B cell (primary cell): Measurements from ENCODE around the gene DCST2.

ENCODE experiments used
- EZH2 ChIP-seq: IDR thresholded peaks from 2 replicates; pipeline ENCODE4 v1.6.1; 2012; ENCODE audit warnings: borderline replicate concordance, low read depth, mild to moderate bottlenecking, moderate library complexity, low read length; ENCODE audit not compliant: insufficient read depth, poor library complexity, severe bottlenecking
- TF ChIP-seq, protein P1 (sequence below): fragments of 200-600 bp; IDR thresholded peaks from one replicate; pipeline ENCODE4 v1.8.0; 2022; ENCODE audit warnings: antibody characterized with exemption, mild to moderate bottlenecking

DNA sequence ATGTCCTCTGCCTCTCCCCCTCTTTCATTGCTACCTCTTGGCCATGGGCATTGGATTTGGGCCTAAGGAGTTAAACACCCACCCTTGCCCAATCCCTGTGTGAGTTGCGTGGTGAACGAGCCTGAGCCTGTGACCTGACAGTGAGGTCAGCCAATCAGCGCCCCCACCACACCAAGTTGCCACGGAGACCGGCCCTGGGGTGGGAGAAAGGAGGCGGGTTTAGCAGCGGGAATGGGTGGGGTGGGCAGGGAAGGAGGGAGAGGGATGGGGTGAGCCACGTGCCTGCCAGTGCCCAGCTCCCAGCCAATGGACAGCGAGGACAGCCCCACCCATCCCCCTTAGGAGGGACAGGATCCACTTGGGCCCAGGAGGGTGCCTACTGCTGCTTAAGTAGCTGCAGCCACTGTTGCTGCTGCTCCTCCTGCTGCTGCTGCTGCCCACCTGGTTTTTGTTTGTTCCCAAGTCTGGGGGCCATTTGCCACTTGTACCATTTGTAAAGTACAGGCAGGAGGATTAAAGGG lies 21.5 kb downstream of the DCST2 start:
- TF ChIP-seq, protein P1, sequence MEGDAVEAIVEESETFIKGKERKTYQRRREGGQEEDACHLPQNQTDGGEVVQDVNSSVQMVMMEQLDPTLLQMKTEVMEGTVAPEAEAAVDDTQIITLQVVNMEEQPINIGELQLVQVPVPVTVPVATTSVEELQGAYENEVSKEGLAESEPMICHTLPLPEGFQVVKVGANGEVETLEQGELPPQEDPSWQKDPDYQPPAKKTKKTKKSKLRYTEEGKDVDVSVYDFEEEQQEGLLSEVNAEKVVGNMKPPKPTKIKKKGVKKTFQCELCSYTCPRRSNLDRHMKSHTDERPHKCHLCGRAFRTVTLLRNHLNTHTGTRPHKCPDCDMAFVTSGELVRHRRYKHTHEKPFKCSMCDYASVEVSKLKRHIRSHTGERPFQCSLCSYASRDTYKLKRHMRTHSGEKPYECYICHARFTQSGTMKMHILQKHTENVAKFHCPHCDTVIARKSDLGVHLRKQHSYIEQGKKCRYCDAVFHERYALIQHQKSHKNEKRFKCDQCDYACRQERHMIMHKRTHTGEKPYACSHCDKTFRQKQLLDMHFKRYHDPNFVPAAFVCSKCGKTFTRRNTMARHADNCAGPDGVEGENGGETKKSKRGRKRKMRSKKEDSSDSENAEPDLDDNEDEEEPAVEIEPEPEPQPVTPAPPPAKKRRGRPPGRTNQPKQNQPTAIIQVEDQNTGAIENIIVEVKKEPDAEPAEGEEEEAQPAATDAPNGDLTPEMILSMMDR: no peak
- no peak for TF ChIP-seq EZH2
